H1 (cell line): ENCODE measurements around the gene PCDHAC2. TPM values are rescaled to one million over a fixed set of nuclear protein-coding genes. Genes with fewer than 3 reads are reported as not detected.

Source experiments
- CTCF ChIA-PET: fragments of 300-600 bp; sonication (Branson Sonifier 250); formaldehyde crosslinking; loops from one replicate; lab custom pipeline; 2021; ENCODE audit not compliant: partially characterized antibody; lab: Charles Lee
- POLR2A ChIA-PET: fragments of 300-600 bp; sonication (Branson Sonifier 250); formaldehyde crosslinking; loops from one replicate; lab custom pipeline; 2021; ENCODE audit warnings: inconsistent platforms; ENCODE audit not compliant: partially characterized antibody; lab: Charles Lee
- DNase-seq, 2 experiments: peaks; one replicate each; pipeline versions ENCODE4 v3.0.0 to v3.0.0-alpha.2; 2010 to 2022; ENCODE audit warnings: low spot score in 2 of 2, low read depth in 1 of 2, mixed read lengths in 1 of 2
- FAIRE-seq: peaks from 2 replicates; lab custom pipeline; 2011; peaks lifted over from hg19 to GRCh38; lab: Jason Lieb, UNC
- H2AFZ ChIP-seq: 2 replicates; pipeline ENCODE4 v1.8.1; 2012; ENCODE audit warnings: low read length, inconsistent platforms
- H2AK5ac ChIP-seq: 2 replicates; pipeline ENCODE4 v1.6.1; 2013; ENCODE audit warnings: low read depth, low read length
- H2BK120ac ChIP-seq: replicated peaks from 2 replicates; pipeline ENCODE3; 2013; ENCODE audit warnings: low read depth, low read length, inconsistent platforms
- H2BK12ac ChIP-seq: 2 replicates; pipeline ENCODE4 v1.6.1; 2013; ENCODE audit warnings: low read depth, low read length
- H2BK15ac ChIP-seq: 2 replicates; pipeline ENCODE4 v1.6.1; 2013; ENCODE audit warnings: low read length
- H2BK20ac ChIP-seq: 2 replicates; pipeline ENCODE4 v1.6.1; 2013; ENCODE audit warnings: low read length
- H2BK5ac ChIP-seq: 2 replicates; pipeline ENCODE4 v1.6.1; 2013; ENCODE audit warnings: low read depth, low read length
- H3K14ac ChIP-seq: 2 replicates; pipeline ENCODE4 v1.6.1; 2013; ENCODE audit warnings: inconsistent platforms; ENCODE audit not compliant: insufficient read length
- H3K18ac ChIP-seq: 2 replicates; pipeline ENCODE4 v1.6.1; 2013; ENCODE audit warnings: low read length; ENCODE audit errors: extremely low read depth
- H3K23ac ChIP-seq: 2 replicates; pipeline ENCODE4 v1.6.1; 2013; ENCODE audit warnings: inconsistent platforms; ENCODE audit not compliant: insufficient read length
- H3K23me2 ChIP-seq: 2 replicates; pipeline ENCODE4 v1.6.1; 2013; ENCODE audit warnings: low read depth, low read length
- H3K27ac ChIP-seq: 2 replicates; pipeline ENCODE4 v1.6.1; 2011; ENCODE audit warnings: low read depth, low read length, inconsistent platforms
- H3K27me3 ChIP-seq, 4 experiments: replicated peaks in 1 of 4; 1 replicate in 1 of 4; 2 replicates in 3 of 4; pipeline versions ENCODE4 v1.6.1 to v1.8.1; 2011 to 2013; ENCODE audit warnings: low read length in 3 of 4, mild to moderate bottlenecking in 3 of 4, inconsistent platforms in 2 of 4, mixed read lengths in 2 of 4, moderate library complexity in 1 of 4; ENCODE audit not compliant: control insufficient read depth in 3 of 4, insufficient read depth in 3 of 4; ENCODE audit errors: extremely low read depth in 1 of 4
- H3K36me3 ChIP-seq, 4 experiments: 2 replicates each; pipeline versions ENCODE4 v1.6.1 to v1.8.1; 2011 to 2013; ENCODE audit warnings: mild to moderate bottlenecking in 4 of 4, low read length in 3 of 4, moderate library complexity in 2 of 4, control low read depth in 1 of 4, inconsistent platforms in 1 of 4; ENCODE audit not compliant: insufficient read depth in 4 of 4, control insufficient read depth in 2 of 4
- H3K4ac ChIP-seq: replicated peaks from 2 replicates; pipeline ENCODE3; 2013; ENCODE audit warnings: low read length, low read depth, mixed read lengths, inconsistent platforms; ENCODE audit not compliant: insufficient read length
- H3K4me1 ChIP-seq, 4 experiments: replicated peaks in 1 of 4; 1 replicate in 1 of 4; 2 replicates in 3 of 4; pipeline versions ENCODE4 v1.6.1 to v1.8.1; 2011 to 2013; ENCODE audit warnings: low read length in 3 of 4, inconsistent platforms in 2 of 4, mixed read lengths in 1 of 4; ENCODE audit not compliant: insufficient read depth in 4 of 4, control insufficient read depth in 3 of 4
- H3K4me2 ChIP-seq, 2 experiments: 2 replicates each; pipeline versions ENCODE4 v1.6.1 to v1.8.1; 2011 to 2013; ENCODE audit warnings: low read depth in 2 of 2, low read length in 2 of 2, control low read depth in 1 of 2, inconsistent platforms in 1 of 2, mild to moderate bottlenecking in 1 of 2; ENCODE audit not compliant: insufficient read depth in 1 of 2
- H3K4me3 ChIP-seq, 4 experiments: fragments of 200-600, 300-600 bp in 1 of 4; sonication (generic), shearing (Covaris generic), sonication (Bioruptor Twin) in 1 of 4; 2 replicates each; pipeline versions ENCODE4 v1.5.1 to v1.8.1; 2011 to 2016; ENCODE audit warnings: low read length in 4 of 4, low read depth in 3 of 4, control low read depth in 2 of 4, inconsistent platforms in 2 of 4, mild to moderate bottlenecking in 2 of 4, mixed read lengths in 1 of 4, moderate library complexity in 1 of 4; ENCODE audit not compliant: insufficient read depth in 2 of 4; ENCODE audit errors: extremely low read depth in 1 of 4
- H3K56ac ChIP-seq: replicated peaks from 2 replicates; pipeline ENCODE3; 2013; ENCODE audit warnings: low read depth, mild to moderate bottlenecking, mixed read lengths, low read length, inconsistent platforms; ENCODE audit not compliant: insufficient read length
- H3K79me1 ChIP-seq: 2 replicates; pipeline ENCODE4 v1.6.1; 2013; ENCODE audit warnings: low read depth, low read length, control low read depth
- H3K79me2 ChIP-seq, 2 experiments: 2 replicates each; pipeline versions ENCODE4 v1.6.1 to v1.8.1; 2012 to 2013; ENCODE audit warnings: low read length in 2 of 2, mild to moderate bottlenecking in 2 of 2, inconsistent platforms in 1 of 2; ENCODE audit not compliant: insufficient read depth in 2 of 2, control insufficient read depth in 1 of 2
- H3K9ac ChIP-seq, 4 experiments: replicated peaks in 1 of 4; 1 replicate in 1 of 4; 2 replicates in 3 of 4; pipeline versions ENCODE4 v1.6.1 to v1.8.1; 2011 to 2013; ENCODE audit warnings: low read depth in 3 of 4, low read length in 3 of 4, control low read depth in 2 of 4, mild to moderate bottlenecking in 2 of 4, moderate library complexity in 2 of 4, inconsistent platforms in 1 of 4; ENCODE audit errors: extremely low read depth in 1 of 4
- H3K9me3 ChIP-seq, 2 experiments: 2 replicates each; pipeline versions ENCODE4 v1.6.1 to v1.8.1; 2012 to 2013; ENCODE audit warnings: mild to moderate bottlenecking in 2 of 2, moderate library complexity in 2 of 2, control low read depth in 1 of 2, inconsistent platforms in 1 of 2, low read depth in 1 of 2, low read length in 1 of 2, mixed read lengths in 1 of 2; ENCODE audit not compliant: insufficient read depth in 2 of 2
- H4K20me1 ChIP-seq, 2 experiments: replicated peaks in 1 of 2; 2 replicates each; pipeline versions ENCODE3 to v1.8.1; 2011 to 2013; ENCODE audit warnings: inconsistent platforms in 2 of 2, low read length in 2 of 2, mild to moderate bottlenecking in 1 of 2; ENCODE audit not compliant: insufficient read depth in 2 of 2, control insufficient read depth in 1 of 2
- H4K5ac ChIP-seq: 2 replicates; pipeline ENCODE4 v1.6.1; 2013; ENCODE audit warnings: low read length, low read depth, mixed read lengths, inconsistent platforms; ENCODE audit not compliant: insufficient read length
- H4K8ac ChIP-seq: 2 replicates; pipeline ENCODE4 v1.8.0; 2013; ENCODE audit warnings: mild to moderate bottlenecking, moderate library complexity, low read length, inconsistent platforms; ENCODE audit not compliant: insufficient read depth; ENCODE audit errors: extremely low read depth
- H4K91ac ChIP-seq: replicated peaks from 2 replicates; pipeline ENCODE3; 2013; ENCODE audit warnings: low read length, mixed read lengths, inconsistent platforms; ENCODE audit not compliant: insufficient read length
- BACH1 ChIP-seq: IDR thresholded peaks from 2 replicates; pipeline ENCODE4 v1.6.1; 2012; ENCODE audit warnings: low read length, improper control_type of control experiment
- CEBPB ChIP-seq: IDR thresholded peaks from 2 replicates; pipeline ENCODE4 v1.6.1; 2012; ENCODE audit warnings: low read depth, low read length
- CREB1 ChIP-seq: IDR thresholded peaks from 2 replicates; pipeline ENCODE4 v1.6.1; 2012; ENCODE audit warnings: inconsistent platforms
- HDAC2 ChIP-seq, 2 experiments: fragments of 300-600 bp in 1 of 2; sonication (generic) in 1 of 2; IDR thresholded peaks; 2 replicates each; pipeline ENCODE4 v1.6.1; 2011 to 2012; ENCODE audit warnings: low read depth in 2 of 2, low read length in 2 of 2, mild to moderate bottlenecking in 2 of 2, moderate library complexity in 2 of 2, borderline replicate concordance in 1 of 2, inconsistent platforms in 1 of 2
- NRF1 ChIP-seq: IDR thresholded peaks from 2 replicates; pipeline ENCODE4 v1.6.1; 2011; ENCODE audit warnings: mild to moderate bottlenecking, low read depth, low read length, improper control_type of control experiment
- POLR2A ChIP-seq, 2 experiments: IDR thresholded peaks; 1 replicate in 1 of 2; 2 replicates in 1 of 2; pipeline ENCODE4 v1.6.1; 2011; ENCODE audit warnings: low read depth in 2 of 2, low read length in 2 of 2, mild to moderate bottlenecking in 2 of 2; ENCODE audit errors: control extremely low read depth in 1 of 2
- POLR2AphosphoS5 ChIP-seq: IDR thresholded peaks from 2 replicates; pipeline ENCODE4 v1.6.1; 2011; ENCODE audit warnings: low read depth, low read length
- SP4 ChIP-seq: IDR thresholded peaks from 2 replicates; pipeline ENCODE4 v1.6.1; 2012; ENCODE audit warnings: low read length, inconsistent platforms
- TAF7 ChIP-seq: optimal IDR thresholded peaks from 2 replicates; pipeline ENCODE3; 2011; ENCODE audit warnings: low read depth, mild to moderate bottlenecking, inconsistent platforms, low read length, moderate library complexity, borderline replicate concordance
- TBP ChIP-seq: IDR thresholded peaks from 2 replicates; pipeline ENCODE4 v1.6.1; 2011; ENCODE audit warnings: low read depth, low read length, improper control_type of control experiment
- YY1 ChIP-seq: IDR thresholded peaks from 2 replicates; pipeline ENCODE4 v1.6.1; 2011; ENCODE audit warnings: low read depth, mild to moderate bottlenecking, low read length
- WGBS, 2 experiments: shearing (Covaris generic) in 1 of 2; methylation state at CpG; one replicate each; pipeline versions ENCODE4 v1.1.6 to v1.1.7; 2013 to 2015; ENCODE audit warnings: low lambda C conversion rate in 2 of 2, mixed read lengths in 2 of 2, inconsistent platforms in 1 of 2, low coverage in 1 of 2, missing lambda C conversion rate in 1 of 2; ENCODE audit not compliant: insufficient replicate concordance in 2 of 2, insufficient coverage in 1 of 2, insufficient read length in 1 of 2; ENCODE audit errors: extremely low coverage in 1 of 2, missing lambda C conversion rate in 1 of 2; 5-methylcytosine and 5-hydroxymethylcytosine counted together
- polyA plus RNA-seq, 7 experiments: library from polyadenylated mRNA; depleted of rRNA in 3 of 7; stranded (reverse) in 5 of 7; unstranded in 2 of 7; fragments of >200 nt in 5 of 7; fragments of 200-250 nt in 2 of 7; gene quantifications; 1 replicate in 5 of 7; 2 replicates in 1 of 7; 4 replicates in 1 of 7; pipeline versions ENCODE4 v1.2.1 to v1.2.3, GENCODE V29; 2011 to 2013; ENCODE audit warnings: missing spikeins in 2 of 7, mixed read lengths in 2 of 7
- total RNA-seq: library from RNA; stranded (reverse); fragmentation: NEBNext Ultra II Directional; extraction: Animal tissue kit (Norgen Biotek cat#: 25700); gene quantifications from 2 replicates; pipeline ENCODE4 v1.2.1, GENCODE V29; 2021
- TF ChIP-seq, protein P1 (sequence below): IDR thresholded peaks from 2 replicates; pipeline ENCODE4 v1.6.1; 2012; ENCODE audit warnings: low read length, inconsistent platforms

Gene PCDHAC2
- total and polyA plus RNA-seq, 2 of the 8 experiments (the other 6 are each of a cell fraction or from before 2014, with no cell fraction given), result 3.7 to 5.0 TPM

DNA sequence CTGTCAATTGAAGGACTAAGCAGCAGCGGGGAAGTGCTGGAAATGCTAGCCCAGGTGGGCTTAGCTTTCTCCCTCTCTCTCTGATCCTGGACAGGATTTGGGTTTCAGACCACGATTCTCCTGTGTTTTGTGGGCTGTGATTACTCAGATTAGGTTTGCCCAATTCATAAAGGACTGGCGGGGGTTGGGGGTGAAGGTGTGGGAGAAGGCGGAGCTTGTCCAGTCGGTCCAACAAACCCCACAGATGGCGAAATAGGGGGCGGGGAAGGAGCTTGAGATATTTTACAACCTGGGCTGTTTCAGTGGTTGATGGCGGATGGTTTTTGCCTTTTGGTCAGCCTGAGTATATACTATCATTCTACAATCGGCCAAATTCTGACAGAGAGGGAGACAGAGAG lies 35.2 kb downstream of the PCDHAC2 start:
- peak overlapping the region; percentile 34; the same call in 1 of the 2 replicates for H2BK12ac ChIP-seq
- TF ChIP-seq SP4, result 0 out of 2 replicates have a peak, but pooled peaks have one; percentile 24
- TF ChIP-seq POLR2AphosphoS5, result peak; percentile 27; the same call in 1 of the 2 replicates
- TF ChIP-seq YY1, result 0 out of 2 replicates have a peak, but pooled peaks have one; percentile 22
- no peak for TF ChIP-seq CREB1
- TF ChIP-seq NRF1, result no peak
- peak in 1 of 2 experiments; percentile 60; a peak in 2 of 3 replicates for TF ChIP-seq POLR2A (IDR thresholded peaks at IDR 0.05; ENCODE audit: control extremely low read depth in 1 of 2, low read depth in 2 of 2, low read length in 2 of 2)
- peak; percentile 87 for TF ChIP-seq CEBPB
- peak; percentile 6 for TF ChIP-seq TAF7
- TF ChIP-seq, protein P1, sequence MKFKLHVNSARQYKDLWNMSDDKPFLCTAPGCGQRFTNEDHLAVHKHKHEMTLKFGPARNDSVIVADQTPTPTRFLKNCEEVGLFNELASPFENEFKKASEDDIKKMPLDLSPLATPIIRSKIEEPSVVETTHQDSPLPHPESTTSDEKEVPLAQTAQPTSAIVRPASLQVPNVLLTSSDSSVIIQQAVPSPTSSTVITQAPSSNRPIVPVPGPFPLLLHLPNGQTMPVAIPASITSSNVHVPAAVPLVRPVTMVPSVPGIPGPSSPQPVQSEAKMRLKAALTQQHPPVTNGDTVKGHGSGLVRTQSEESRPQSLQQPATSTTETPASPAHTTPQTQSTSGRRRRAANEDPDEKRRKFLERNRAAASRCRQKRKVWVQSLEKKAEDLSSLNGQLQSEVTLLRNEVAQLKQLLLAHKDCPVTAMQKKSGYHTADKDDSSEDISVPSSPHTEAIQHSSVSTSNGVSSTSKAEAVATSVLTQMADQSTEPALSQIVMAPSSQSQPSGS, result no peak
- TF ChIP-seq HDAC2 (IDR thresholded peaks at IDR 0.05; ENCODE audit: borderline replicate concordance in 1 of 2, low read depth in 2 of 2, low read length in 2 of 2), result no peak
- TF ChIP-seq TBP, result peak; percentile 32; the same call in 1 of the 2 replicates
- TF ChIP-seq BACH1, result no peak
- DNase-seq (peak in 1 of 2 experiments; percentile 58), FAIRE-seq (peak; percentile 82)
- H2AK5ac ChIP-seq, result peak overlapping the region; percentile 83; the same call in 1 of the 2 replicates
- H3K4ac ChIP-seq, result no peak overlapping the region
- peak overlapping the region in 3 of 4 experiments; percentile 69 to 86 (median 71); a peak in 6 of 7 replicates for H3K9ac ChIP-seq
- peak overlapping the region; percentile 88 for H3K27ac ChIP-seq
- H3K36me3 ChIP-seq, result no peaks in the 10 kb centered on the region
- no peak overlapping the region for H2BK15ac ChIP-seq
- peak overlapping the region; percentile 14 for H4K5ac ChIP-seq
- H2BK120ac ChIP-seq, result peak overlapping the region; percentile 83
- peak overlapping the region; percentile 35 to 65 (median 57); a peak in 7 of 8 replicates for H3K4me3 ChIP-seq
- H4K91ac ChIP-seq, result peak overlapping the region; percentile 48
- H2AFZ ChIP-seq, result no peak overlapping the region
- H2BK20ac ChIP-seq, result peak overlapping the region; percentile 92
- H3K9me3 ChIP-seq, result no peaks in the 10 kb centered on the region
- H3K79me2 ChIP-seq, result no peaks in the 10 kb centered on the region
- WGBS, 2 experiments, result 2% methylated on average over 9 of the region's 9 CpGs; no CpG with 5 or more reads in 1 of the 2 experiments
- peak overlapping the region; percentile 95 for H2BK5ac ChIP-seq
- ChIA-PET POLR2A (interaction anchor here (0.6 to 8.3 kb wide), 19 partner anchors 9 to 305 kb away, joined by 3 to 155 read pairs (median 6); partner anchors contain the start of genes PCDHA12, PCDHAC1 and PCDHAC2), CTCF (interaction anchor here (0.6 to 6.7 kb wide), 8 partner anchors 13 to 153 kb away, joined by 4 to 50 read pairs (median 7); partner anchors contain the start of genes PCDHAC1 and PCDHAC2)
- H3K23ac ChIP-seq, result no peak overlapping the region
- peaks cover 8 to 39% (median 31%) of the 10 kb centered on the region in 4 experiments; a peak in 6 of 7 replicates for H3K4me1 ChIP-seq
- H4K8ac ChIP-seq, result peak overlapping the region; percentile 75; the same call in 1 of the 2 replicates
- H3K14ac ChIP-seq, result no peak overlapping the region
- peak overlapping the region; percentile 93 for H3K18ac ChIP-seq
- no peaks in the 10 kb centered on the region for H3K79me1 ChIP-seq
- H3K23me2 ChIP-seq, result peaks cover 11% of the 10 kb centered on the region; the same call in 1 of the 2 replicates
- peak overlapping the region; percentile 95 to 98 for H3K4me2 ChIP-seq
- no peaks in the 10 kb centered on the region for H3K27me3 ChIP-seq
- H3K56ac ChIP-seq, result no peak overlapping the region
- H4K20me1 ChIP-seq, result no peaks in the 10 kb centered on the region
